Keratinocyte (primary cell): ENCODE data around the gene GRIN3A.

Experiments
- CTCF ChIP-seq, 3 experiments: IDR thresholded peaks in 1 of 3; conservative IDR thresholded peaks in 1 of 3; optimal IDR thresholded peaks in 1 of 3; 2 replicates in 2 of 3; 3 replicates in 1 of 3; pipeline versions ENCODE3 to v1.5.1; 2011; ENCODE audit warnings: low read length in 3 of 3, mild to moderate bottlenecking in 3 of 3, moderate library complexity in 2 of 3, control low read depth in 1 of 3, inconsistent platforms in 1 of 3; ENCODE audit not compliant: insufficient read depth in 2 of 3; ENCODE audit errors: extremely low read depth in 1 of 3
- EZH2 ChIP-seq: IDR thresholded peaks from one replicate; pipeline ENCODE4 v1.6.1; 2012; ENCODE audit warnings: inconsistent platforms, mild to moderate bottlenecking, low read length, moderate library complexity

- TF ChIP-seq CTCF (optimal IDR thresholded peaks at IDR 0.05 in 1 of 3, IDR thresholded peaks at IDR 0.05 in 1 of 3, conservative IDR thresholded peaks at IDR 0.05 in 1 of 3; ENCODE audit: extremely low read depth in 1 of 3, insufficient read depth in 2 of 3, low read length in 3 of 3) (no peak), EZH2 (no peak)
Observed at GRCh38 chr9:101736717-101737116, 1.7 kb downstream of the GRIN3A start.
